NT2/D1 (cell line): ENCODE results near the gene HOATZ.

Experiments used
- DNase-seq: peaks from one replicate; pipeline ENCODE4 v3.0.0-alpha.2; 2011; ENCODE audit warnings: low read depth, low spot score
- H3K27me3 ChIP-seq: 2 replicates; pipeline ENCODE4 v1.6.0; 2011; ENCODE audit warnings: mild to moderate bottlenecking; ENCODE audit not compliant: insufficient read length, insufficient read depth
- H3K36me3 ChIP-seq: 2 replicates; pipeline ENCODE4 v1.6.1; 2011; ENCODE audit warnings: mild to moderate bottlenecking, low read length, mixed read lengths; ENCODE audit not compliant: insufficient read depth, insufficient read length
- H3K4me1 ChIP-seq: 2 replicates; pipeline ENCODE4 v1.5.1; 2011; ENCODE audit not compliant: insufficient read depth, insufficient read length
- H3K4me3 ChIP-seq: 2 replicates; pipeline ENCODE4 v1.5.1; 2011; ENCODE audit warnings: low read depth; ENCODE audit not compliant: insufficient read length
- H3K9ac ChIP-seq: 2 replicates; pipeline ENCODE4 v1.6.0; 2011; ENCODE audit warnings: low read depth; ENCODE audit not compliant: insufficient read length
- H3K9me3 ChIP-seq: 2 replicates; pipeline ENCODE4 v1.5.1; 2011; ENCODE audit warnings: mild to moderate bottlenecking, low read length; ENCODE audit not compliant: insufficient read depth
- SUZ12 ChIP-seq: IDR thresholded peaks from 2 replicates; pipeline ENCODE4 v1.6.1; 2011; ENCODE audit not compliant: insufficient read length, insufficient read depth; ENCODE audit errors: extremely low read depth
- YY1 ChIP-seq: IDR thresholded peaks from 2 replicates; pipeline ENCODE4 v1.6.1; 2011; ENCODE audit not compliant: insufficient read length, insufficient read depth
- ZNF274 ChIP-seq: IDR thresholded peaks from 2 replicates; pipeline ENCODE4 v1.6.1; 2011; ENCODE audit warnings: mild to moderate bottlenecking, low read depth, low read length

Gene HOATZ

DNA sequence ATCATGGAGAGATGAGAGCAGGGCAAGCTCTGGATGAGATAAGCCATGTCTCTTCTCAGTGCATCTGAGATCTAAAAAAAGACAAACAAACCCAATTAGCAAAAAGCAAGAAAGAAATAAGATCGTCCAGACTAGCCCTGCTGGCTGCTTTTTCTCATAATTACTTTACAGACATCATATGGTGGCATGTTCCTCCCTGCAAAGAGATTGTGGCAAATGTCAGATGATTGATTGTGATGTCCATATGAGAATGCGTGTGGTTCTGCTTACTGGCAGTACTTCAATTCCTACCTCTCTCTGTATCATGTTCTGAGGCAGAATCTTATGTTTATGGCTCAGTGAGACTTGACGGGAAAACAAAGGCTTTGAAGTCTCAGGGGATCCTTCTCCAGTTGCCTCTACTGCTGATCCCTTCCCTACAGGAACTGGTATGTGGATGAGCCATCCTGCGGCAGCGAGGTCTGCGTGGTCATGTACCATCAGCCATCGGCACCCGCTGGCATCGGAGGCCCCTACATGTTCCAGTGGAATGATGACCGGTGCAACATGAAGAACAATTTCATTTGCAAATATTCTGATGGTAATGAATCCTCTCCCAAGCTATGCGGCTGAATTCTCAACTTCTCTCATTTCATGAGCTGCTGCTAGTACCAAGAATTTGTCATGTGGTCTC, 34.8 kb downstream of the HOATZ start:
- peaks cover 21% of the 10 kb centered on the region for H3K36me3 ChIP-seq
- H3K9me3 ChIP-seq, result no peaks in the 10 kb centered on the region
- H3K9ac ChIP-seq, result no peak overlapping the region
- no peak overlapping the region for H3K4me3 ChIP-seq
- no peaks in the 10 kb centered on the region for H3K27me3 ChIP-seq
- TF ChIP-seq SUZ12 (no peak), ZNF274 (no peak), YY1 (no peak)
- no peak for DNase-seq
- no peaks in the 10 kb centered on the region for H3K4me1 ChIP-seq

DNA sequence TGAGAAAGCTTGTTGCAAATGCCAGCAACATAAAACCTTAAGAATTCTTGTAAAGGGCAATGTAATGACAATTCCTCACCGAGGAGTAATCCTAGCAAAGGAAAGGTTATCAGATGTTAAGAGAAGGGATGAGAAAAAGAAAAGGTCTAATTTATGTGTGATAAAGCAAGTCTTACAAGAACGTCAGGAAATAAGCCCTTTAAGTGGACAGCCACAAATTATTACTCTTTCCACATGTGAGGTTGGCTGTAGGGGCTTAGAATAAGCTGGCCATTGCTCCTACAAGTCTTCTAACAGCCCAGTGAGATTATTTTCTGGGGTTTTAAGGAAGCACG, 35.3 kb downstream of the HOATZ start:
- H3K36me3 ChIP-seq, result peaks cover 19% of the 10 kb centered on the region
- no peaks in the 10 kb centered on the region for H3K27me3 ChIP-seq
- no peaks in the 10 kb centered on the region for H3K4me1 ChIP-seq
- no peak for TF ChIP-seq SUZ12
- no peak for TF ChIP-seq YY1
- TF ChIP-seq ZNF274, result no peak
- DNase-seq, result no peak
- no peak overlapping the region for H3K4me3 ChIP-seq
- no peak overlapping the region for H3K9ac ChIP-seq
- H3K9me3 ChIP-seq, result no peaks in the 10 kb centered on the region

DNA sequence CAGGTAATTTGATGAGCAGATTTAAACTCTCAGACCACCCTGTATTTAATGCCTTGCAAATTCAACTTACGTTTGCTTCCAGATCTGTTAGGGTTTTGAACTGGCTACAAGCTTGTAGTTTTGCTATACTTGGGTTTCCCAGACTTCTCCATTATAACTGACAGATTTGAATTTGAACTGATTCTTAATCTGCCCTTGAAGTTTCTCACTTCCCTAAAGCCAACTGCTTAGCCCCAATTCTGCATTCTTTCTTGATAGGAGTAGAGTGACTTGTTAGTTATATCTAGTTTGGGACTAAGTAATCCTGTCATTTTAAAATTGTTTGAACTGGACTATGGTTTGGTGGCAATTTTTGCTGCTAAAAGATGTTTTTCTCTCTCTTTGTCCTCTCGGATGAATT, 35.7 kb downstream of the HOATZ start:
- Histone ChIP-seq H3K36me3 (peaks cover 17% of the 10 kb centered on the region), H3K9ac (no peak overlapping the region)

DNA sequence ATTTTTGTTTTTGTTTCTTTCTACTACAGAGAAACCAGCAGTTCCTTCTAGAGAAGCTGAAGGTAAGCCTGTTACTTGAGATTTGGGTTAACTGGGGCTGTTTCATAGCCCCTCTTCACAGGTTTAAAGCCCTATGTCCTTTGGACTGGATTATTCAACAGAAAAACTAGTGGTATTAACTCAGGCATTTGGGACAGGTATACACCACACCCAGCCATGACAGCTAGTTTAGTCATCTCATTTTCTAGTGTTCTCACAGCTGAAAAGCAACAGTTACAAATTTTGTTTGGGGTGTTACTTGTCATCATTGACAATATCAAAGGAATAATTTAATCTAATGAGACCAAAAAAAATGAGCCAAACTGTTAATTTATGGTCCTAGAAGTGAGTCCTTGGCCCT, 40.0 kb downstream of the HOATZ start:
- Histone ChIP-seq H3K36me3 (peaks cover 6% of the 10 kb centered on the region), H3K9ac (no peak overlapping the region), H3K9me3 (peaks cover 17% of the 10 kb centered on the region), H3K4me1 (no peaks in the 10 kb centered on the region), H3K4me3 (no peak overlapping the region), H3K27me3 (no peaks in the 10 kb centered on the region)
- TF ChIP-seq ZNF274 (no peak), YY1 (no peak), SUZ12 (no peak)
- no peak for DNase-seq

More for the DNA sequence above, 35.7 kb downstream of the HOATZ start:
- DNase-seq, result no peak
- no peaks in the 10 kb centered on the region for H3K4me1 ChIP-seq
- H3K4me3 ChIP-seq, result no peak overlapping the region
- no peak for TF ChIP-seq YY1
- TF ChIP-seq ZNF274, result no peak
- TF ChIP-seq SUZ12, result no peak
- H3K27me3 ChIP-seq, result no peaks in the 10 kb centered on the region
- peaks cover 2% of the 10 kb centered on the region; the same call in 1 of the 2 replicates for H3K9me3 ChIP-seq

DNA sequence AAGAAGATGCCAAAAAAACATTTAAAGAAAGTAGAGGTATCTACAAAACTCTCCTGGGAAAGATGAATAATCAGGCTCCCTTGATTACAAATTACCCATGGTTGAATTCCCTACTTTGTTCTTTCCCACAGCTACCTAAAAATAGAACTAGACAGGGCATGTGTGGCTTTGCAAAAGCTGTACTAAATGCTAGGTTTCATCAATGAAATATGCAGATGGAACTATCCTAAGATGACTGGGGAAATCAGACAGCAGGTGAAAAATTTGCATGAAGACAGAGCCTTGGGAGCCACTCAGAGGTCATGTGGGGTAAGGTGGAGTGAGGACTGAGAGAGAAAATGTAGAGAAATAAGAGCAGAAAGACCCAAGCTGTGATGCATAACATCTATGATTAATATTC, 40.7 kb downstream of the HOATZ start:
- H3K36me3 ChIP-seq, result peaks cover 11% of the 10 kb centered on the region
- no peaks in the 10 kb centered on the region for H3K4me1 ChIP-seq
- no peak overlapping the region for H3K9ac ChIP-seq
- H3K9me3 ChIP-seq, result peaks cover 17% of the 10 kb centered on the region
- no peaks in the 10 kb centered on the region for H3K27me3 ChIP-seq
- TF ChIP-seq SUZ12, result no peak
- TF ChIP-seq YY1, result no peak
- no peak for TF ChIP-seq ZNF274
- no peak overlapping the region for H3K4me3 ChIP-seq
- no peak for DNase-seq

DNA sequence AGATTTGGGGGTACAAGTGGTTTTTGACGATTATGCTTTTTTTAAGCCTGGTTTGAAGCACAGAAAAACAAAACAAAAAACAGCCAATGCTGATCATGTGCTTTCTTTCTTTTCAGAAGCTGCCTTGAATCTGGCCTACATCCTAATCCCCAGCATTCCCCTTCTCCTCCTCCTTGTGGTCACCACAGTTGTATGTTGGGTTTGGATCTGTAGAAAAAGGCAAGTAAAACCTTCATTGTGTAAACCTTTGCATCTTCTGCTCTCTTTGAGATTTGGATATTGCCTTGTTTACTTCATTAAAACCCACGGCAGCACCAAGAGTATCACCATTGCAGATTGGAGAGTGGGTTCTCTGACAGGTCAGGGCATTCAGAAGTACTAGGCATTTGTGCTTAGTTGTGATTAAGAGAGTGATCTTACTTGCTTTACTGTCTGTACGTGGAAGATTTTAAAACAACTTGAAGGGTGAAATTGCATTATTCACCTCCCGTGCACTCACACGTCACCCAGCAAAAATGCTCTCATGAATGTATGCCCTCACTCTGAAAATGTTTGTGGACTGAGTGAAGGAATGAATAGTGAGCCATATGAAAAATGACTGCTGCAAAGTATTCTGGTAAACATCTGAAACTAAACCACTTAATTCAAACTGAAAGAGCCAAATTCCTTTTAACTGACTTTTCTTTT, 43.0 kb downstream of the HOATZ start:
- TF ChIP-seq YY1 (no peak), ZNF274 (no peak)
- Histone ChIP-seq H3K9ac (no peak overlapping the region), H3K9me3 (peaks cover 17% of the 10 kb centered on the region), H3K36me3 (peaks cover 11% of the 10 kb centered on the region), H3K27me3 (no peaks in the 10 kb centered on the region), H3K4me3 (no peak overlapping the region), H3K4me1 (no peaks in the 10 kb centered on the region)
- DNase-seq, result no peak

DNA sequence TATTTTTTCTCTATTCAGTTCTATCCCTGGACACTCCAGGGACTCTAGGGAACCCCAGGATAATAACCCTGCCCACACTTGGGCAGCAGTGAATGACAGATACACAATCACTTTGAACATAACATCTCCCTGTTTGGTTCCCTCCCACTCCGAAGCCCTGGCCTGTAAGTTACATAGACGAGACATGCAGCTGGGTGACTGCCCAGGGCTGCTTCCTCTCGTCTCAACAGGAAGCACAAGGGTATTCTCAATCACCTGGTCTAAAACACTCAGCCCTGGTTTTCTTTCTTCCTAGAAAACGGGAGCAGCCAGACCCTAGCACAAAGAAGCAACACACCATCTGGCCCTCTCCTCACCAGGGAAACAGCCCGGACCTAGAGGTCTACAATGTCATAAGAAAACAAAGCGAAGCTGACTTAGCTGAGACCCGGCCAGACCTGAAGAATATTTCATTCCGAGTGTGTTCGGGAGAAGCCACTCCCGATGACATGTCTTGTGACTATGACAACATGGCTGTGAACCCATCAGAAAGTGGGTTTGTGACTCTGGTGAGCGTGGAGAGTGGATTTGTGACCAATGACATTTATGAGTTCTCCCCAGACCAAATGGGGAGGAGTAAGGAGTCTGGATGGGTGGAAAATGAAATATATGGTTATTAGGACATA, 45.4 kb downstream of the HOATZ start:
- TF ChIP-seq SUZ12, result no peak
- TF ChIP-seq ZNF274, result no peak
- no peak for TF ChIP-seq YY1
- Histone ChIP-seq H3K9me3 (peaks cover 17% of the 10 kb centered on the region), H3K9ac (no peak overlapping the region), H3K36me3 (peaks cover 11% of the 10 kb centered on the region), H3K4me1 (no peaks in the 10 kb centered on the region), H3K4me3 (no peak overlapping the region), H3K27me3 (no peaks in the 10 kb centered on the region)
- no peak for DNase-seq
